Measurements from ENCODE around the gene GIT2. TPM values are rescaled to one million over a fixed set of nuclear protein-coding genes. Genes with fewer than 3 reads are reported as not detected.
"Not testable (repeated sequence)": the region's sequence is repeated elsewhere in the genome, so short reads cannot be mapped to it uniquely, and the experiment has no call there.

GIT2 gene
- total and polyA plus RNA-seq, 5 experiments from 2014 or later: 54.9 to 102 (median 67.4) TPM

- DNase-seq: no peak
- no peaks in the 10 kb centered on the region for H3K27me3 Mint-ChIP-seq
- H3K27ac Mint-ChIP-seq: no peak overlapping the region
- no peak overlapping the region for H3K4me3 Mint-ChIP-seq
- no peaks in the 10 kb centered on the region for H3K9me3 Mint-ChIP-seq
- peaks cover 0 to 8% (median 0%) of the 10 kb centered on the region in 4 donors for H3K4me1 Mint-ChIP-seq
- no peak for ATAC-seq
- POLR2A ChIA-PET: interaction anchor here (0.7 kb wide), 1 partner anchor 8 kb away, joined by 4 read pairs; no protein-coding TSS in a partner anchor
- peaks cover 5 to 91% (median 30%) of the 10 kb centered on the region in 3 donors for H3K36me3 Mint-ChIP-seq
Observed at GRCh38 chr12:110020956-110021355, 24.8 kb upstream of the GIT2 start.

GRCh38 chr12:110015132-110015531, 19.0 kb upstream of the GIT2 start:
- peaks cover 5 to 70% (median 17%) of the 10 kb centered on the region in 3 donors for H3K36me3 Mint-ChIP-seq
- H3K4me1 Mint-ChIP-seq: peaks cover 12 to 43% (median 27%) of the 10 kb centered on the region in 4 donors
- ATAC-seq (peak; percentile 50 to 65), DNase-seq (peak in 4 of 10 donors; percentile 8 to 41 (median 25))
- H3K9me3 Mint-ChIP-seq: no peaks in the 10 kb centered on the region
- H3K27me3 Mint-ChIP-seq: no peaks in the 10 kb centered on the region
- POLR2A ChIA-PET: interaction anchor here (0.7 kb wide), 1 partner anchor 116 kb away, joined by 4 read pairs; no protein-coding TSS in a partner anchor
- H3K4me3 Mint-ChIP-seq: peak overlapping the region in 5 of 10 donors; percentile 15 to 45 (median 23)
- H3K27ac Mint-ChIP-seq: peak overlapping the region; percentile 61 to 92 (median 82)

- H3K9me3 Mint-ChIP-seq: no peaks in the 10 kb centered on the region
- H3K27me3 Mint-ChIP-seq: no peaks in the 10 kb centered on the region
- POLR2A ChIA-PET: no interaction called here
- H3K4me3 Mint-ChIP-seq: peak overlapping the region in 1 of 10 donors; percentile 48
- no peak for DNase-seq
- peak overlapping the region; percentile 10 to 87 (median 66) for H3K27ac Mint-ChIP-seq
- peaks cover 20 to 58% (median 39%) of the 10 kb centered on the region in 4 donors for H3K4me1 Mint-ChIP-seq
- no peak for ATAC-seq
- peaks cover 0 to 50% (median 4%) of the 10 kb centered on the region in 3 donors for H3K36me3 Mint-ChIP-seq
Observed at GRCh38 chr12:110012659-110013058, 16.5 kb upstream of the GIT2 start.

- Mint-ChIP-seq H3K36me3 (peaks cover 0 to 45% (median 4%) of the 10 kb centered on the region in 3 donors), H3K27ac (peak overlapping the region in 9 of 10 donors; percentile 13 to 87 (median 61)), H3K27me3 (no peaks in the 10 kb centered on the region), H3K9me3 (no peaks in the 10 kb centered on the region), H3K4me3 (peak overlapping the region in 1 of 10 donors; percentile 48), H3K4me1 (peaks cover 20 to 59% (median 39%) of the 10 kb centered on the region in 4 donors)
- ATAC-seq (peak in 1 of 2 donors; percentile 58), DNase-seq (peak in 2 of 10 donors; percentile 46 to 68)
- POLR2A ChIA-PET: interaction anchor here (1.9 kb wide), 1 partner anchor 13 kb away, joined by 5 read pairs; the partner anchor contains the start of gene ANKRD13A
Observed at GRCh38 chr12:110012137-110012536, 16.0 kb upstream of the GIT2 start.

GRCh38 chr12:110010853-110011723, 14.9 kb upstream of the GIT2 start:
- Mint-ChIP-seq H3K4me3 (peak overlapping the region in 1 of 10 donors; percentile 40), H3K4me1 (peaks cover 20 to 68% (median 46%) of the 10 kb centered on the region in 4 donors), H3K27me3 (no peaks in the 10 kb centered on the region), H3K27ac (peak overlapping the region; percentile 41 to 87 (median 63)), H3K36me3 (peaks cover 0 to 37% (median under 1%) of the 10 kb centered on the region in 3 donors), H3K9me3 (no peaks in the 10 kb centered on the region)
- ATAC-seq: no peak
- peak in 1 of 10 donors; percentile 3 for DNase-seq
- POLR2A ChIA-PET: interaction anchor here (1.3 to 1.9 kb wide), 2 partner anchors 9 to 12 kb away, joined by 5 read pairs; partner anchors contain the start of gene ANKRD13A

GRCh38 chr12:110008681-110009398, 12.7 kb upstream of the GIT2 start:
- Mint-ChIP-seq H3K36me3 (peaks cover 0 to 28% (median 1%) of the 10 kb centered on the region in 3 donors), H3K4me1 (peaks cover 17 to 77% (median 52%) of the 10 kb centered on the region in 4 donors), H3K27ac (peak overlapping the region in 6 of 10 donors; percentile 5 to 81 (median 52))
- H3K4me3 Mint-ChIP-seq, DNase-seq, POLR2A ChIA-PET, H3K27me3 Mint-ChIP-seq, H3K9me3 Mint-ChIP-seq, ATAC-seq: not testable (repeated sequence)

GRCh38 chr12:110007881-110008280, 11.7 kb upstream of the GIT2 start:
- ATAC-seq: no peak
- peaks cover 0 to 25% (median 1%) of the 10 kb centered on the region in 3 donors for H3K36me3 Mint-ChIP-seq
- POLR2A ChIA-PET: no interaction called here

GRCh38 chr12:110006115-110006514, 9.9 kb upstream of the GIT2 start:
- Mint-ChIP-seq H3K36me3 (peaks cover 0 to 13% (median 1%) of the 10 kb centered on the region in 3 donors), H3K27ac (peak overlapping the region in 4 of 10 donors; percentile 31 to 75 (median 46)), H3K9me3 (no peaks in the 10 kb centered on the region), H3K4me1 (peaks cover 23 to 83% (median 67%) of the 10 kb centered on the region in 4 donors), H3K4me3 (no peak overlapping the region), H3K27me3 (no peaks in the 10 kb centered on the region)
- POLR2A ChIA-PET: no interaction called here
- no peak for DNase-seq
- no peak for ATAC-seq

More at GRCh38 chr12:110007881-110008280, 11.7 kb upstream of the GIT2 start:
- Mint-ChIP-seq H3K9me3 (no peaks in the 10 kb centered on the region), H3K4me1 (peaks cover 22 to 83% (median 61%) of the 10 kb centered on the region in 4 donors), H3K27me3 (no peaks in the 10 kb centered on the region), H3K4me3 (no peak overlapping the region), H3K27ac (peak overlapping the region in 8 of 10 donors; percentile 33 to 86 (median 47))
- no peak for DNase-seq

- POLR2A ChIA-PET: interaction anchor here (1.1 kb wide), 1 partner anchor 41 kb away, joined by 3 read pairs; no protein-coding TSS in a partner anchor
- H3K27me3 Mint-ChIP-seq: no peaks in the 10 kb centered on the region
- peak; percentile 25 to 54 for ATAC-seq
Observed at GRCh38 chr12:110005319-110005973, 9.3 kb upstream of the GIT2 start.

GRCh38 chr12:110004598-110004997, 8.4 kb upstream of the GIT2 start:
- POLR2A ChIA-PET: interaction anchor here (1.1 to 1.3 kb wide), 2 partner anchors 10 to 40 kb away, joined by 3 to 4 read pairs; no protein-coding TSS in a partner anchor
- peaks cover 0 to 11% (median 1%) of the 10 kb centered on the region in 3 donors for H3K36me3 Mint-ChIP-seq
- no peak for DNase-seq
- no peaks in the 10 kb centered on the region for H3K9me3 Mint-ChIP-seq
- ATAC-seq: peak; percentile 41 to 52
- H3K4me3 Mint-ChIP-seq: peak overlapping the region in 3 of 10 donors; percentile 20 to 36 (median 26)
- H3K27me3 Mint-ChIP-seq: no peaks in the 10 kb centered on the region
- peaks cover 23 to 84% (median 70%) of the 10 kb centered on the region in 4 donors for H3K4me1 Mint-ChIP-seq
- H3K27ac Mint-ChIP-seq: peak overlapping the region in 7 of 10 donors; percentile 4 to 84 (median 79)

More at GRCh38 chr12:110005319-110005973, 9.3 kb upstream of the GIT2 start:
- peaks cover 22 to 83% (median 68%) of the 10 kb centered on the region in 4 donors for H3K4me1 Mint-ChIP-seq
- no peak for DNase-seq
- H3K4me3 Mint-ChIP-seq: peak overlapping the region in 9 of 10 donors; percentile 0 to 54 (median 31)
- peaks cover 0 to 11% (median 1%) of the 10 kb centered on the region in 3 donors for H3K36me3 Mint-ChIP-seq
- peak overlapping the region in 9 of 10 donors; percentile 41 to 84 (median 60) for H3K27ac Mint-ChIP-seq
- H3K9me3 Mint-ChIP-seq: no peaks in the 10 kb centered on the region

- H3K9me3 Mint-ChIP-seq: no peaks in the 10 kb centered on the region
- no peak for DNase-seq
- H3K36me3 Mint-ChIP-seq: peaks cover 0 to 8% (median 1%) of the 10 kb centered on the region in 3 donors
- peak overlapping the region in 9 of 10 donors; percentile 51 to 84 (median 58) for H3K27ac Mint-ChIP-seq
- no peaks in the 10 kb centered on the region for H3K27me3 Mint-ChIP-seq
- no peak for ATAC-seq
- POLR2A ChIA-PET: interaction anchor here (1.3 to 1.4 kb wide), 2 partner anchors 8 to 20 kb away, joined by 3 to 5 read pairs; no protein-coding TSS in a partner anchor
- H3K4me3 Mint-ChIP-seq: peak overlapping the region in 4 of 10 donors; percentile 12 to 38 (median 26)
- peaks cover 21 to 86% (median 72%) of the 10 kb centered on the region in 4 donors for H3K4me1 Mint-ChIP-seq
Observed at GRCh38 chr12:110002676-110003515, 6.7 kb upstream of the GIT2 start.

Measured in naive thymus-derived CD8-positive, alpha-beta T cell (primary cell).